DOHH2 (cell line): ENCODE results near the gene CACHD1.

Source experiments
- H3F3A ChIP-seq: fragments of 200-600 bp; sonication (generic), shearing (Covaris generic); 2 replicates; pipeline ENCODE4 v1.6.0; 2016; ENCODE audit warnings: antibody characterized with exemption, mild to moderate bottlenecking; ENCODE audit not compliant: control insufficient read depth, insufficient read depth
- H3K27ac ChIP-seq: fragments of 200-600 bp; sonication (generic); 2 replicates; pipeline ENCODE4 v1.5.1; 2014; ENCODE audit warnings: low read depth, mild to moderate bottlenecking, low read length, moderate library complexity
- H3K27me3 ChIP-seq: fragments of 200-600 bp; sonication (generic); 2 replicates; pipeline ENCODE4 v1.6.1; 2014; ENCODE audit warnings: mild to moderate bottlenecking, low read length, mixed read lengths; ENCODE audit not compliant: control insufficient read depth
- H3K36me3 ChIP-seq: fragments of 200-600 bp; sonication (generic); 2 replicates; pipeline ENCODE4 v1.6.1; 2014; ENCODE audit warnings: mild to moderate bottlenecking, low read length, moderate library complexity, mixed read lengths; ENCODE audit not compliant: control insufficient read depth
- H3K4me1 ChIP-seq: fragments of 200-600 bp; sonication (generic); 2 replicates; pipeline ENCODE4 v1.6.1; 2014; ENCODE audit warnings: mild to moderate bottlenecking, low read length, mixed read lengths; ENCODE audit not compliant: control insufficient read depth
- H3K4me2 ChIP-seq: fragments of 200-600 bp; sonication (generic); 2 replicates; pipeline ENCODE4 v1.6.0; 2014; ENCODE audit warnings: mild to moderate bottlenecking, low read length, moderate library complexity
- H3K4me3 ChIP-seq: fragments of 200-600 bp; sonication (generic); 2 replicates; pipeline ENCODE4 v1.5.1; 2014; ENCODE audit warnings: mild to moderate bottlenecking, low read length, mixed read lengths
- H3K79me2 ChIP-seq: fragments of 200-600 bp; sonication (generic); 2 replicates; pipeline ENCODE4 v1.6.1; 2014; ENCODE audit warnings: mild to moderate bottlenecking, low read length, mixed read lengths; ENCODE audit not compliant: control insufficient read depth
- H3K9me2 ChIP-seq: fragments of 200-600 bp; sonication (generic); replicated peaks from 2 replicates; pipeline ENCODE4 v1.6.1; 2014; ENCODE audit warnings: mild to moderate bottlenecking, low read length, mixed read lengths; ENCODE audit not compliant: control insufficient read depth
- H3K9me3 ChIP-seq: fragments of 200-600 bp; sonication (generic); 2 replicates; pipeline ENCODE4 v1.6.1; 2014; ENCODE audit warnings: antibody characterized with exemption, low read length, mixed read lengths; ENCODE audit not compliant: control insufficient read depth, insufficient read depth
- H4K20me1 ChIP-seq: fragments of 200-600 bp; sonication (generic); 2 replicates; pipeline ENCODE4 v1.6.0; 2014; ENCODE audit warnings: low read depth, mild to moderate bottlenecking, antibody characterized with exemption, low read length, moderate library complexity; ENCODE audit not compliant: control insufficient read depth, insufficient read depth
- EZH2phosphoT487 ChIP-seq: fragments of 200-600 bp; sonication (generic); IDR thresholded peaks from 2 replicates; pipeline ENCODE4 v1.6.1; 2017; ENCODE audit warnings: borderline replicate concordance, mild to moderate bottlenecking, antibody characterized with exemption, low read length, moderate library complexity, mixed read lengths
- TF ChIP-seq, protein P1 (sequence below): fragments of 200-600 bp; sonication (generic); IDR thresholded peaks from one replicate; pipeline ENCODE4 v1.5.1; 2014; ENCODE audit warnings: antibody characterized with exemption, mild to moderate bottlenecking, low read depth, low read length; ENCODE audit not compliant: poor library complexity, severe bottlenecking

The CACHD1 gene

DNA sequence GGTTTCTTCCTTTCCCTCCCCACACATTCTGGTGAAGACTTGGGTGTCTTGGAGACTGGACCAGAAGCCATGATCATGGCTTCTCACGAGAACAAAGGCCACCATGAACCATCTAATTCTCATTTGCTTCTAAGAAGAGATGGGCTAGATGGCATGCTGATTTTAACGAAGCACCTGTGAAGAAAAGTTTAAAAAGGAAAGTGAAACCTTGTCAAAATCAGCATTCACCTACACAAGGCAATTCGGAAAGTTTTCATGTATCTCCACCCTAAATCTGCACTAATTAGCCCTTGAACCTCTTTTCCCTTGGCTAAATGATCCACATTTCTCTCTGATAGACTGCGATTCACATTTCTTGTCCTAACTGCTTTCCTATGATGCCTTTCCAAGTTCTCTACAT lies 160.7 kb downstream of the CACHD1 start:
- H3K4me3 ChIP-seq: no peak overlapping the region
- no peaks in the 10 kb centered on the region for H3K4me1 ChIP-seq
- no peaks in the 10 kb centered on the region for H3K36me3 ChIP-seq
- H3K9me3 ChIP-seq: no peaks in the 10 kb centered on the region
- no peaks in the 10 kb centered on the region for H3K9me2 ChIP-seq
- H4K20me1 ChIP-seq: no peaks in the 10 kb centered on the region
- no peak overlapping the region for H3K4me2 ChIP-seq
- H3K27ac ChIP-seq: no peak overlapping the region
- no peak for TF ChIP-seq EZH2phosphoT487
- TF ChIP-seq, protein P1, sequence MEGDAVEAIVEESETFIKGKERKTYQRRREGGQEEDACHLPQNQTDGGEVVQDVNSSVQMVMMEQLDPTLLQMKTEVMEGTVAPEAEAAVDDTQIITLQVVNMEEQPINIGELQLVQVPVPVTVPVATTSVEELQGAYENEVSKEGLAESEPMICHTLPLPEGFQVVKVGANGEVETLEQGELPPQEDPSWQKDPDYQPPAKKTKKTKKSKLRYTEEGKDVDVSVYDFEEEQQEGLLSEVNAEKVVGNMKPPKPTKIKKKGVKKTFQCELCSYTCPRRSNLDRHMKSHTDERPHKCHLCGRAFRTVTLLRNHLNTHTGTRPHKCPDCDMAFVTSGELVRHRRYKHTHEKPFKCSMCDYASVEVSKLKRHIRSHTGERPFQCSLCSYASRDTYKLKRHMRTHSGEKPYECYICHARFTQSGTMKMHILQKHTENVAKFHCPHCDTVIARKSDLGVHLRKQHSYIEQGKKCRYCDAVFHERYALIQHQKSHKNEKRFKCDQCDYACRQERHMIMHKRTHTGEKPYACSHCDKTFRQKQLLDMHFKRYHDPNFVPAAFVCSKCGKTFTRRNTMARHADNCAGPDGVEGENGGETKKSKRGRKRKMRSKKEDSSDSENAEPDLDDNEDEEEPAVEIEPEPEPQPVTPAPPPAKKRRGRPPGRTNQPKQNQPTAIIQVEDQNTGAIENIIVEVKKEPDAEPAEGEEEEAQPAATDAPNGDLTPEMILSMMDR: no peak
- H3F3A ChIP-seq: no peaks in the 10 kb centered on the region
- H3K27me3 ChIP-seq: no peaks in the 10 kb centered on the region; the same call in 1 of the 2 replicates
- H3K79me2 ChIP-seq: no peaks in the 10 kb centered on the region

DNA sequence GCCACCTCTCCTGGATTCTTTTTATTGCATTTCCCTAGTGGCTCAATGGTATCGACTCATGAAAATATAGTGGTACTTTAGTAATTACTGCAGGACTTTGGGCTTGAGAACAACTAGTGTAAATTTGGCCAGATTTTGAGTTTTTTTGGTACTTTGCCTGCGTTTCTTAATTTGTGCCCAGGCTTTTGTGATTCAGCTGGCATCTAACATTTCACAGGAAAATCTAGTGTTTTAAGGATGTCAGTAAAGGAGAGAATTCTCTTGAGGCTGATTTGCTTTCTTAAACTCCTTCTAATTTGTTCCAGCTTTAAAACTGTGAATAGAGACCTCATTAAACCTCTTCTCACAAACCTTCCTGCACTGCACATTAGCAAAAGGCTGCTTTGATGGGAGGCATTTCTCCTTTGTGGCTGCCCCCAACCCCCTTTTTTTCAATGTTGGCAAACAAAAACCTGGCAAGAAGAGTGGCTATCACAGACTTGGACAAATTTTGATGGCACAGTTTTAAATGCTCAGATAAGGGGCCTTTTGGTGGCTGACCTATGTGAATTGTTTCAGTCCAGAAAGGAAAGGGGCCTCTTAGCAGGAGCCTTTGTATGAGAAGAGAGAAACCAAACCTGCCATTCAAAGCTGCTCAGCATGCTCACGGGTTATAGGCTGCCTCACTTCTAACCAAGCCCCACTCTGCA lies 161.6 kb downstream of the CACHD1 start:
- Histone ChIP-seq H3K9me3 (no peaks in the 10 kb centered on the region), H3K27ac (no peak overlapping the region), H3F3A (no peaks in the 10 kb centered on the region), H3K4me3 (no peak overlapping the region), H3K79me2 (no peaks in the 10 kb centered on the region), H4K20me1 (no peaks in the 10 kb centered on the region), H3K4me2 (no peak overlapping the region), H3K4me1 (no peaks in the 10 kb centered on the region), H3K9me2 (no peaks in the 10 kb centered on the region), H3K27me3 (no peaks in the 10 kb centered on the region; the same call in 1 of the 2 replicates), H3K36me3 (no peaks in the 10 kb centered on the region)
- TF ChIP-seq, protein P1: no peak
- no peak for TF ChIP-seq EZH2phosphoT487

DNA sequence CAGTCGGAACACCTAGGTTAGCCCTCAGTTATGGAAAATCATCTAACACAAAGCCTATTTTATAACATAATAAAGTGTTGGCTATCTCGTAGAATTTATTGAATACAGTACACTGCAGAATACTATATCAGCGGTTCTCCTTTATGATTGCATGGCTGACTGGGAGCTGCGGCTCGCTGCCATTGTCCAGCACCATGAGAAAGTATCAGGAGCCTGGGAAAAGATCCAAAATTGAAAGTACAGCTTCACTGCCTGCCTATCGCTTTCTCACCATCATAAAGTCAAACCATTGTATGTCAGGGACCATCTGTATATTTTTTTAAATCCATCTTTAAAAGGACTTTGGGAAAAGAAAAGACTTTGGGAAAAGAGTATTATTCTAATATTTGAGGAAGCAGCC lies 163.0 kb downstream of the CACHD1 start:
- H3K79me2 ChIP-seq: no peaks in the 10 kb centered on the region
- no peak for TF ChIP-seq EZH2phosphoT487
- TF ChIP-seq, protein P1: no peak
- no peaks in the 10 kb centered on the region for H3K9me2 ChIP-seq
- H3F3A ChIP-seq: no peaks in the 10 kb centered on the region
- H3K36me3 ChIP-seq: no peaks in the 10 kb centered on the region
- H3K4me2 ChIP-seq: no peak overlapping the region
- H4K20me1 ChIP-seq: no peaks in the 10 kb centered on the region
- no peaks in the 10 kb centered on the region for H3K4me1 ChIP-seq
- H3K27ac ChIP-seq: no peak overlapping the region
- H3K27me3 ChIP-seq: no peaks in the 10 kb centered on the region; the same call in 1 of the 2 replicates
- H3K9me3 ChIP-seq: no peaks in the 10 kb centered on the region
- H3K4me3 ChIP-seq: no peak overlapping the region
